Peyer's patch (tissue), 4 donors: Measurements from ENCODE around the gene PDXK. TPM values are rescaled to one million over a fixed set of nuclear protein-coding genes. Genes with fewer than 3 reads are reported as not detected.

ENCODE experiments used
- DNase-seq, 3 donors: peaks; one replicate each; pipeline ENCODE4 v3.0.0-alpha.2; 2017 to 2019
- H3K27ac ChIP-seq, 4 donors: fragments of 200-600 bp; sonication (generic); one replicate each; pipeline ENCODE4 v1.5.1; 2016 to 2019
- H3K27me3 ChIP-seq, 2 donors: fragments of 200-600 bp; sonication (generic); one replicate each; pipeline ENCODE4 v1.5.1; 2019
- H3K36me3 ChIP-seq, 3 donors: fragments of 200-600 bp; sonication (generic); one replicate each; pipeline ENCODE4 v1.5.1; 2016 to 2019
- H3K4me1 ChIP-seq, 4 donors: fragments of 200-600 bp; sonication (generic); one replicate each; pipeline ENCODE4 v1.5.1; 2016 to 2019
- H3K4me3 ChIP-seq, 4 donors: fragments of 200-600 bp; sonication (generic); 1 replicate in 3 of 4; 2 replicates in 1 of 4; pipeline ENCODE4 v1.5.1; 2016 to 2019; ENCODE audit warnings: mild to moderate bottlenecking in 1 of 4
- H3K9me3 ChIP-seq, 4 donors: fragments of 200-600 bp; sonication (generic); one replicate each; pipeline ENCODE4 v1.5.1; 2016 to 2019; ENCODE audit warnings: mild to moderate bottlenecking in 1 of 4
- POLR2A ChIP-seq, 2 donors: fragments of 450-650 bp; IDR thresholded peaks; one replicate each; pipeline ENCODE4 v1.5.1; 2017; ENCODE audit warnings: antibody characterized with exemption in 2 of 2, mild to moderate bottlenecking in 2 of 2, moderate library complexity in 2 of 2
- total RNA-seq, 4 donors: library from RNA; depleted of rRNA; stranded (reverse); fragments of >200 nt; gene quantifications; one replicate each; pipeline ENCODE4 v1.1.0, GENCODE V29; 2016
- TF ChIP-seq, protein P1 (sequence below), 6 experiments: fragments of 450-650 bp in 4 of 6; fragments of 200-600 bp in 2 of 6; sonication (generic) in 1 of 6; IDR thresholded peaks; one replicate each; pipeline ENCODE4 v1.5.1; 2017 to 2019; ENCODE audit warnings: antibody characterized with exemption in 6 of 6, mild to moderate bottlenecking in 3 of 6, moderate library complexity in 1 of 6

PDXK gene
- total RNA-seq, 4 donors from 2014 or later = 83.3 to 206 (median 152) TPM

- Histone ChIP-seq H3K36me3 (peaks cover 0 to under 1% (median 0%) of the 10 kb centered on the region in 3 donors), H3K27ac (no peak overlapping the region), H3K9me3 (no peaks in the 10 kb centered on the region), H3K4me1 (peaks cover 0 to 21% (median 11%) of the 10 kb centered on the region in 4 donors), H3K27me3 (no peaks in the 10 kb centered on the region), H3K4me3 (no peak overlapping the region)
- TF ChIP-seq, protein P1, sequence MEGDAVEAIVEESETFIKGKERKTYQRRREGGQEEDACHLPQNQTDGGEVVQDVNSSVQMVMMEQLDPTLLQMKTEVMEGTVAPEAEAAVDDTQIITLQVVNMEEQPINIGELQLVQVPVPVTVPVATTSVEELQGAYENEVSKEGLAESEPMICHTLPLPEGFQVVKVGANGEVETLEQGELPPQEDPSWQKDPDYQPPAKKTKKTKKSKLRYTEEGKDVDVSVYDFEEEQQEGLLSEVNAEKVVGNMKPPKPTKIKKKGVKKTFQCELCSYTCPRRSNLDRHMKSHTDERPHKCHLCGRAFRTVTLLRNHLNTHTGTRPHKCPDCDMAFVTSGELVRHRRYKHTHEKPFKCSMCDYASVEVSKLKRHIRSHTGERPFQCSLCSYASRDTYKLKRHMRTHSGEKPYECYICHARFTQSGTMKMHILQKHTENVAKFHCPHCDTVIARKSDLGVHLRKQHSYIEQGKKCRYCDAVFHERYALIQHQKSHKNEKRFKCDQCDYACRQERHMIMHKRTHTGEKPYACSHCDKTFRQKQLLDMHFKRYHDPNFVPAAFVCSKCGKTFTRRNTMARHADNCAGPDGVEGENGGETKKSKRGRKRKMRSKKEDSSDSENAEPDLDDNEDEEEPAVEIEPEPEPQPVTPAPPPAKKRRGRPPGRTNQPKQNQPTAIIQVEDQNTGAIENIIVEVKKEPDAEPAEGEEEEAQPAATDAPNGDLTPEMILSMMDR (IDR thresholded peaks at IDR 0.05) = no peak
- TF ChIP-seq POLR2A (IDR thresholded peaks at IDR 0.05) = no peak
- DNase-seq = no peak
Observed at GRCh38 chr21:43808832-43809251, 89.9 kb downstream of the PDXK start.

DNA sequence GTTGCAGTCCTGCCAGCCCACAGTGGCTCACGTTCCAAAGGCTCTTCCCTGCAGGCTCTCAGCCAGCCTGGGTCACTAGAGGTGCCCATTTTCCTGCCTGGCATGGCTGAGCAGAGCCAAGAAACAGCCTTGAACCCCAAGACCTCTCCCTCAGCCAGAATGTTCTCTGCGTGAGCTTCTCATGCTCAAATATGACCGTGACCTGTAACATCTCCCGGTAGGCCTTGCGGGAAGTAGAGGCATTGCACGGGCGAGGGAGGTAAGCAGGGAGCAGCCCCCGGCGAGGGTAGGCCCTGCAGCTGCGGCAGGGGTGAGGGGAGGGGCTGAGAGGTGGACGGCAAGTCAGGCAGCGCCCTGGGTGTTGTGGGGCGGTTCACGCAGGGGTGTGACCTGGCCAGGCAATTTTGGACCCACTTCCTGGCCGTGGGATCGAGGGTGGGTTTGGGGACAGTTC lies 90.4 kb downstream of the PDXK start:
- TF ChIP-seq, protein P1 (IDR thresholded peaks at IDR 0.05) = no peak
- no peak for TF ChIP-seq POLR2A (IDR thresholded peaks at IDR 0.05)
- Histone ChIP-seq H3K9me3 (no peaks in the 10 kb centered on the region), H3K27ac (no peak overlapping the region), H3K36me3 (no peaks in the 10 kb centered on the region), H3K27me3 (no peaks in the 10 kb centered on the region), H3K4me3 (no peak overlapping the region), H3K4me1 (peaks cover 0 to 21% (median 11%) of the 10 kb centered on the region in 4 donors)
- no peak for DNase-seq

GRCh38 chr21:43809853-43810504 lies 91.0 kb downstream of the PDXK start:
- H3K9me3 ChIP-seq = no peaks in the 10 kb centered on the region
- no peak overlapping the region for H3K27ac ChIP-seq
- TF ChIP-seq, protein P1 (IDR thresholded peaks at IDR 0.05) = no peak
- no peak for TF ChIP-seq POLR2A (IDR thresholded peaks at IDR 0.05)
- H3K4me1 ChIP-seq = peaks cover 0 to 21% (median 11%) of the 10 kb centered on the region in 4 donors
- H3K27me3 ChIP-seq = no peaks in the 10 kb centered on the region
- no peak overlapping the region for H3K4me3 ChIP-seq
- H3K36me3 ChIP-seq = no peaks in the 10 kb centered on the region
- no peak for DNase-seq

DNA sequence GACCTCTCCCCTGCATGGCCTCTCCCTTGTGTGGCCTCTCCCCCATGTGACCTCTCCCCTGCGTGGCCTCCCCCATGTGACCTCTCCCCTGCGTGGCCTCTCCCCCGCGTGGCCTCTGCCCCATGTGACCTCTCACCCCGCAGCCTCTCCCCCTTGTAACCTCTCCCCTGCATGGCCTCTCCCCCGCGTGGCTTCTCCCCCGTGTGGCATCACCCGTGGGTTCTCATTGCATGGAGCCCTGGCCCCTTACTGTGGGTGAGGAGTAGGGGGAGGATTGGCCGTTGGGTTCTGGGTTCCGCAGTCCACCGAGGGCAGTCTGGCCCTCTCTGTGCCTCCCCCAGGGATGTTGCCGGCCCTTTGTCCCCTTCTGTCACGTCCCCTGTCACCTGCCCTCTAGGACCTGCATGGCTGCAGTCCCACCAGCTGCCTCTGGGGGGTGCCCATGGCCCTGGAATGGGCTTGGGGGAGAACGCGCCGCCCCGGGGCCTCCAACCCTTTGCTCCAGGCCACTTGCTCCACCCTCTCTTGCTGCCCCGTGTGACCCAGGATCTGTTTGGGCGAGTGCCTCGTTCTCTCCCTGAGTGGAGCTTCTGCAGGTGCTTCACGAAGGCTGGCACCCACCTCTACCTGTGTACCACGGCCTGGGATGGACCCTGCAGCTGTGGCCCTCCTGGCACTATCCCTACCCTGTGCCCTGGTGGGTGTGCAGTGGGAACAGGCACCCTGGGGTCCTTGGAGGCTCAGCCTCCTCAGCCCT lies 91.8 kb downstream of the PDXK start:
- no peaks in the 10 kb centered on the region for H3K9me3 ChIP-seq
- H3K27me3 ChIP-seq = no peaks in the 10 kb centered on the region
- TF ChIP-seq, protein P1 (IDR thresholded peaks at IDR 0.05) = peak; percentile 92 to 99 (median 96)
- no peak for TF ChIP-seq POLR2A (IDR thresholded peaks at IDR 0.05)
- peak; percentile 83 to 94 (median 94) for DNase-seq
- peaks cover 0 to 21% (median 11%) of the 10 kb centered on the region in 4 donors for H3K4me1 ChIP-seq
- H3K4me3 ChIP-seq = no peak overlapping the region
- H3K27ac ChIP-seq = no peak overlapping the region
- no peaks in the 10 kb centered on the region for H3K36me3 ChIP-seq

GRCh38 chr21:43811262-43812105 lies 92.6 kb downstream of the PDXK start:
- Histone ChIP-seq H3K9me3 (no peaks in the 10 kb centered on the region), H3K4me3 (peak overlapping the region in 1 of 4 donors; percentile 26), H3K27ac (no peak overlapping the region), H3K27me3 (no peaks in the 10 kb centered on the region), H3K4me1 (peaks cover 0 to 21% (median 6%) of the 10 kb centered on the region in 4 donors), H3K36me3 (no peaks in the 10 kb centered on the region)
- no peak for TF ChIP-seq POLR2A (IDR thresholded peaks at IDR 0.05)
- TF ChIP-seq, protein P1 (IDR thresholded peaks at IDR 0.05) = no peak
- DNase-seq = no peak
